AG04449 (cell line): ENCODE measurements around the gene GIPC2.
"Not testable (repeated sequence)": the region's sequence is repeated elsewhere in the genome, so short reads cannot be mapped to it uniquely, and the experiment has no call there.

Experiments
- CTCF ChIA-PET: fragments of 350-600 bp; formaldehyde crosslinking; extraction: SDS; loops from one replicate; lab custom pipeline; 2021; ENCODE audit warnings: antibody characterized with exemption; lab: Yijun Ruan, JAX
- POLR2A ChIA-PET: fragments of 400-600, 350-600 bp; formaldehyde crosslinking; extraction: SDS; loops from one replicate; lab custom pipeline; 2020; ENCODE audit warnings: antibody characterized with exemption, inconsistent platforms; lab: Yijun Ruan, JAX
- DNase-seq: peaks from one replicate; pipeline ENCODE4 v3.0.0-alpha.2; 2010; ENCODE audit warnings: low read depth, low spot score
- H3K4me3 ChIP-seq: 2 replicates; pipeline ENCODE4 v1.5.1; 2011; ENCODE audit warnings: low read depth, mild to moderate bottlenecking, control low read depth, low read length
- CTCF ChIP-seq: IDR thresholded peaks from one replicate; pipeline ENCODE4 v1.5.1; 2011; ENCODE audit warnings: mild to moderate bottlenecking, moderate library complexity, low read length, control low read depth, inconsistent platforms; ENCODE audit not compliant: insufficient read depth; ENCODE audit errors: missing control alignments

Gene GIPC2

GRCh38 chr1:78045926-78046778 is at the start of gene GIPC2:
GIPC2 (plus strand) TSS chr1:78045966; CDS start chr1:78046095, 129 bp downstream.
- no peak for TF ChIP-seq CTCF
- no peak for DNase-seq
- ChIA-PET POLR2A (no interaction called here), CTCF (interaction anchor here (0.6 to 1.6 kb wide), 3 partner anchors 10 to 45 kb away, joined by 3 to 6 read pairs (median 3); no protein-coding TSS in a partner anchor)
- H3K4me3 ChIP-seq, result peak within 1 kb of the TSS; percentile 59

- DNase-seq, result no peak
- no peak for TF ChIP-seq CTCF
- POLR2A ChIA-PET, result no interaction called here
- no peak overlapping the region for H3K4me3 ChIP-seq
- CTCF ChIA-PET, result interaction anchor here (0.6 to 2.5 kb wide), 3 partner anchors 9 to 117 kb away, joined by 3 to 6 read pairs (median 3); no protein-coding TSS in a partner anchor
Observed at GRCh38 chr1:77996734-77997133, 49.0 kb upstream of the GIPC2 start.

- DNase-seq, H3K4me3 ChIP-seq, POLR2A ChIA-PET: not testable (repeated sequence)
- CTCF ChIA-PET, result interaction anchor here (1.0 to 1.5 kb wide), 4 partner anchors 10 to 114 kb away, joined by 3 to 7 read pairs (median 4); partner anchors contain the start of gene FUBP1
Observed at GRCh38 chr1:78000536-78000935, 45.2 kb upstream of the GIPC2 start.

GRCh38 chr1:78003070-78003746 is 42.6 kb upstream of the GIPC2 start:
- ChIA-PET POLR2A (interaction anchor here (2.0 to 4.6 kb wide), 4 partner anchors 22 to 111 kb away, joined by 15 to 60 read pairs (median 38); partner anchors contain the start of gene FUBP1), CTCF (interaction anchor here (0.9 to 5.5 kb wide), 5 partner anchors 9 to 111 kb away, joined by 3 to 59 read pairs (median 4); no protein-coding TSS in a partner anchor)
- DNase-seq, result no peak

GRCh38 chr1:78003882-78004718 is 41.7 kb upstream of the GIPC2 start:
- peak overlapping the region; percentile 47 for H3K4me3 ChIP-seq
- TF ChIP-seq CTCF, result no peak
- DNase-seq, result peak; percentile 42
- ChIA-PET CTCF (interaction anchor here (1.2 to 5.5 kb wide), 5 partner anchors 24 to 321 kb away, joined by 3 to 59 read pairs (median 5); partner anchors contain the start of gene FUBP1), POLR2A (interaction anchor here (0.6 to 4.6 kb wide), 16 partner anchors 8 to 499 kb away, joined by 3 to 60 read pairs (median 4); partner anchors contain the start of genes FUBP1, MIGA1 and NEXN)

More at GRCh38 chr1:78003070-78003746, 42.6 kb upstream of the GIPC2 start:
- TF ChIP-seq CTCF, result no peak
- no peak overlapping the region for H3K4me3 ChIP-seq
